Natural killer cell (primary cell): ENCODE results near the gene SERTAD2. TPM values are rescaled to one million over a fixed set of nuclear protein-coding genes. Genes with fewer than 3 reads are reported as not detected.

Experiments used
- ATAC-seq, 3 donors: fragments of 150-1000 bp in 2 of 3; fragments of 200-7000 bp in 1 of 3; cut with Tn5 transposase; 1 replicate in 1 of 3; 2 replicates in 2 of 3; pipeline ENCODE4 v1.10.0; 2021; ENCODE audit warnings: mild to moderate bottlenecking in 2 of 3, moderate library complexity in 2 of 3
- DNase-seq, 2 donors: peaks; one replicate each; pipeline versions ENCODE4 v3.0.0 to v3.0.0-alpha.2; 2013 to 2021; ENCODE audit warnings: mixed read lengths in 1 of 2
- H3K27ac ChIP-seq: one replicate; pipeline ENCODE4 v1.5.1; 2013; ENCODE audit warnings: mild to moderate bottlenecking, low read length
- H3K27me3 ChIP-seq: one replicate; pipeline ENCODE4 v1.6.1; 2013; ENCODE audit warnings: low read length; ENCODE audit not compliant: control insufficient read depth, insufficient read depth
- H3K36me3 ChIP-seq: one replicate; pipeline ENCODE4 v1.6.1; 2013; ENCODE audit warnings: low read length; ENCODE audit not compliant: control insufficient read depth, insufficient read depth
- H3K4me1 ChIP-seq: one replicate; pipeline ENCODE4 v1.6.1; 2013; ENCODE audit warnings: low read length; ENCODE audit not compliant: control insufficient read depth, insufficient read depth
- H3K4me3 ChIP-seq: one replicate; pipeline ENCODE4 v1.5.1; 2013; ENCODE audit warnings: low read length
- H3K9me3 ChIP-seq: one replicate; pipeline ENCODE4 v1.6.1; 2013; ENCODE audit warnings: low read length; ENCODE audit not compliant: control insufficient read depth, insufficient read depth
- H3K27ac Mint-ChIP-seq, 2 donors: one replicate each; pipeline ENCODE4 v1.8.0; 2022; ENCODE audit warnings: mild to moderate bottlenecking in 2 of 2, mixed read lengths in 2 of 2, moderate library complexity in 1 of 2
- H3K27me3 Mint-ChIP-seq, 2 donors: one replicate each; pipeline ENCODE4 v1.8.0; 2022; ENCODE audit warnings: low read depth in 2 of 2, mixed read lengths in 2 of 2
- H3K36me3 Mint-ChIP-seq: one replicate; pipeline ENCODE4 v1.8.0; 2022; ENCODE audit warnings: mixed read lengths
- H3K4me1 Mint-ChIP-seq, 2 donors: one replicate each; pipeline ENCODE4 v1.8.0; 2022; ENCODE audit warnings: mixed read lengths in 2 of 2
- H3K4me3 Mint-ChIP-seq: one replicate; pipeline ENCODE4 v1.8.0; 2022; ENCODE audit warnings: mild to moderate bottlenecking, moderate library complexity, mixed read lengths
- H3K9me3 Mint-ChIP-seq, 2 donors: one replicate each; pipeline ENCODE4 v1.8.0; 2022; ENCODE audit warnings: mixed read lengths in 2 of 2
- WGBS: methylation state at CpG from one replicate; pipeline ENCODE4 v1.1.7; 2013; ENCODE audit warnings: missing lambda C conversion rate; ENCODE audit not compliant: insufficient coverage; 5-methylcytosine and 5-hydroxymethylcytosine counted together
- intact Hi-C: fragments of 100-400 bp; cut with micrococcal nuclease; formaldehyde crosslinking; loops from one replicate; pipeline ENCODE4 v1.14.2; 2022
- total RNA-seq, 4 donors: library from RNA; stranded (reverse); fragments of 120-200 nt in 1 of 4; gene quantifications; one replicate each; pipeline versions ENCODE4 v1.2.3 to v1.2.4, GENCODE V29; 2013 to 2022
- TF ChIP-seq, protein P1 (sequence below): fragments of 200-600 bp; IDR thresholded peaks from one replicate; pipeline ENCODE4 v1.8.0; 2022; ENCODE audit warnings: antibody characterized with exemption

Gene SERTAD2
- total RNA-seq, 3 donors from 2014 or later (not counting 1 experiment from before 2014, with no cell fraction given) = 45.6 to 71.2 (median 55.8) TPM

DNA sequence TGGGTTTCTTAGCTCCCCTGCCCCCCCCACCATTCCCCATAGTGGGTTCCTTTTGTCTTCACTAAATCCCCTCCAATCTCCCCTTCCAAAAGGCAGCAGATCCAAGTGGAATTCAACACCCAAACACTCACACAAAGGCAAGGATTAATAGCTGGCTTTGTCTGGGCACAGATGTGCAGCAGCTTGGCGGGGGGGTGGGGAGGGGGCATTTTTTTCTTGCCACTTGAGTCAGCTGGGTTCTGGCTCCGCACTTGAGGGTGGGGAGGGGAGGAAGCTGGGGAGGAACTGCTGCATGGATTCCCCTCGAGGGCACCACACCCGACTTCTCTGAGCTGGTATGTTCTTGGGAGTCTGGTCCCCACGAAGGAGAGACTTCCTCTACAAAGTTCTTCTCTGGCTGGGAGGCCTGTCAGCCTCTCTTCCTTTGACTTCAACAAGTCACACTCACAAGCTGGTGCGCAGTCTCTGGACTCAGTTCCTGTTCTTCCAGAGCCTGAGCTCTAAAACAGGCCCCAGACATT lies 36.0 kb downstream of the SERTAD2 start:
- peaks cover 0 to 5% of the 10 kb centered on the region in 2 donors for H3K4me1 Mint-ChIP-seq
- DNase-seq (no peak), ATAC-seq (no peak)
- intact Hi-C loops = no loop called here
- H3K4me1 ChIP-seq = no peaks in the 10 kb centered on the region
- no peak overlapping the region for H3K4me3 ChIP-seq
- WGBS = 32% methylated on average over 6 of the region's 6 CpGs
- H3K27me3 Mint-ChIP-seq = peaks cover 0 to 5% of the 10 kb centered on the region in 2 donors
- H3K27ac ChIP-seq = no peak overlapping the region
- no peaks in the 10 kb centered on the region for H3K36me3 ChIP-seq
- no peaks in the 10 kb centered on the region for H3K27me3 ChIP-seq
- TF ChIP-seq, protein P1, sequence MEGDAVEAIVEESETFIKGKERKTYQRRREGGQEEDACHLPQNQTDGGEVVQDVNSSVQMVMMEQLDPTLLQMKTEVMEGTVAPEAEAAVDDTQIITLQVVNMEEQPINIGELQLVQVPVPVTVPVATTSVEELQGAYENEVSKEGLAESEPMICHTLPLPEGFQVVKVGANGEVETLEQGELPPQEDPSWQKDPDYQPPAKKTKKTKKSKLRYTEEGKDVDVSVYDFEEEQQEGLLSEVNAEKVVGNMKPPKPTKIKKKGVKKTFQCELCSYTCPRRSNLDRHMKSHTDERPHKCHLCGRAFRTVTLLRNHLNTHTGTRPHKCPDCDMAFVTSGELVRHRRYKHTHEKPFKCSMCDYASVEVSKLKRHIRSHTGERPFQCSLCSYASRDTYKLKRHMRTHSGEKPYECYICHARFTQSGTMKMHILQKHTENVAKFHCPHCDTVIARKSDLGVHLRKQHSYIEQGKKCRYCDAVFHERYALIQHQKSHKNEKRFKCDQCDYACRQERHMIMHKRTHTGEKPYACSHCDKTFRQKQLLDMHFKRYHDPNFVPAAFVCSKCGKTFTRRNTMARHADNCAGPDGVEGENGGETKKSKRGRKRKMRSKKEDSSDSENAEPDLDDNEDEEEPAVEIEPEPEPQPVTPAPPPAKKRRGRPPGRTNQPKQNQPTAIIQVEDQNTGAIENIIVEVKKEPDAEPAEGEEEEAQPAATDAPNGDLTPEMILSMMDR = no peak
- no peak overlapping the region for H3K4me3 Mint-ChIP-seq
- H3K27ac Mint-ChIP-seq = no peak overlapping the region
- no peaks in the 10 kb centered on the region for H3K36me3 Mint-ChIP-seq
- no peaks in the 10 kb centered on the region for H3K9me3 ChIP-seq
- no peaks in the 10 kb centered on the region for H3K9me3 Mint-ChIP-seq

DNA sequence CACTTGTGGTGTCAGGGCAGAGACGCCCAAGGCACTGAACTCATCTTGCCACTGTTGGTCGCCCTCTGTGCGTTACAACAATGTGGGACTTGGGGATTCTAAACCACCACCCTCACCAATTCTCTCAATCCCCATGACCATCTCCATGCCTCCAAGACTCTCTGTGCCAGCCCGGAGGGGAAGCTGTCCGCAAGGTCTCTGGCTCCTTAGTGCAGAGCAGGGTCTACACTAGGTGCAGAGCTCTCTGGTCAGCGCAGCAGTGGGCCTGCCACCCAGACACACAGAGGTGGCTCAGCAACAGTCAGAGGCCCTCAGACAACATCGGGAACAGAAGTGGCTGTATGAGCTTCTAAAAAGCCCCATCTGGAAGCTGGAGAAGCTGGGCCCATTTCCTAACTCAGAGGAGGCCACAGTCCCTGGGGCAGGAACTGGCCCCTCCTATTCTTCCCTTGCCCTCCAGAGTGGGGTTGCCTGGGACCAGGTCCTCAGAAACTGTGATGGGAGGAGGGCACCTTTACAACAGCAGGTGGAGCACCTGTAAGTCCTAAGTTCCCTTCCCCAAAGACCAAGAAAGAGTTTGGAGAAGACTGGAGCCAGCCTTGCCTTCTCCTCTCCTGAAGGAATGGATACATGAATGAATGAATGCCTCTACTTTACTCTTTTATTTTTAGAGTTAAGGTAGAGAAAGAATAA lies 37.7 kb downstream of the SERTAD2 start:
- 91% methylated on average over 7 of the region's 7 CpGs for WGBS
- Mint-ChIP-seq H3K36me3 (no peaks in the 10 kb centered on the region), H3K27ac (no peak overlapping the region), H3K27me3 (peaks cover 0 to 5% of the 10 kb centered on the region in 2 donors), H3K4me3 (no peak overlapping the region), H3K4me1 (peaks cover 0 to 5% of the 10 kb centered on the region in 2 donors), H3K9me3 (no peaks in the 10 kb centered on the region)
- no peaks in the 10 kb centered on the region for H3K27me3 ChIP-seq
- H3K9me3 ChIP-seq = no peaks in the 10 kb centered on the region
- no peaks in the 10 kb centered on the region for H3K4me1 ChIP-seq
- H3K4me3 ChIP-seq = no peak overlapping the region
- intact Hi-C loops = no loop called here
- no peak for DNase-seq
- no peak for ATAC-seq
- no peaks in the 10 kb centered on the region for H3K36me3 ChIP-seq
- TF ChIP-seq, protein P1 = no peak
- no peak overlapping the region for H3K27ac ChIP-seq

DNA sequence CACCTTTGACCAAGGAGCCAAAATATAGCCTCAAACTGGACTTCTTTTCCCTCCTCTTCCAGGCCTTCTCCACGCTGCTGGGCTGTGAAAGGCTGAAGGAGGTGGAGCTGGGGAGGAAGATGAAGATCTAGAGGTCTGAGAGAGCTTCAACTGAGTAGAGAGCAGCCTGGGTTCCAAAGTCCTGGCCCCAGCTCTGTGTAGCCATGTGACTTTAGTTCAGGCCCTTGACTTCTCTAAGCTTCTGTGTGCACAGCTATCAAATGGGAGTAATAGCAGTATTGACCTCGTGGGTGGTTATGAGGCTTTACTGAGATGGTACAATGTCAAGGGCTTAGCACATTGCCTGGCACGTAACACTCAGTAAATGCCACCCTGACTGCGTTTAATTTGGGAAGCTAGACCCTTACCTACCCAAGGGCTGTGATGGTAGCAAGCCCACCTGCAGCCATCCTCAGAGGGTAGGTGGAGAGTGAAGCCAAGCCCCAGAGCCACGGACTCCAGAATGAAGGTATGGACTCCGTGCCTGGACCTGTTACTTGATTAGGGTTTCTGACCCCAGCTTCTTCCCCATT lies 38.4 kb downstream of the SERTAD2 start:
- H3K36me3 ChIP-seq = no peaks in the 10 kb centered on the region
- TF ChIP-seq, protein P1 = no peak
- DNase-seq (no peak), ATAC-seq (no peak)
- 83% methylated on average over 5 of the region's 6 CpGs for WGBS
- H3K4me3 ChIP-seq = no peak overlapping the region
- Mint-ChIP-seq H3K27ac (no peak overlapping the region), H3K36me3 (no peaks in the 10 kb centered on the region), H3K27me3 (peaks cover 0 to 5% of the 10 kb centered on the region in 2 donors), H3K4me1 (peaks cover 0 to 5% of the 10 kb centered on the region in 2 donors), H3K9me3 (no peaks in the 10 kb centered on the region), H3K4me3 (no peak overlapping the region)
- H3K9me3 ChIP-seq = no peaks in the 10 kb centered on the region
- intact Hi-C loops = no loop called here
- no peaks in the 10 kb centered on the region for H3K4me1 ChIP-seq
- H3K27me3 ChIP-seq = no peaks in the 10 kb centered on the region
- no peak overlapping the region for H3K27ac ChIP-seq
